Uterus (tissue), 2 donors: Measurements from ENCODE around the gene FABP7.

Experiments
- POLR2A ChIP-seq, 2 donors: fragments of 450-650 bp; IDR thresholded peaks; one replicate each; pipeline ENCODE4 v1.6.1; 2016; ENCODE audit warnings: antibody characterized with exemption in 2 of 2, mild to moderate bottlenecking in 1 of 2, moderate library complexity in 1 of 2
- TF ChIP-seq, protein P1 (sequence below), 4 experiments: fragments of 200-600 bp in 2 of 4; fragments of 450-650 bp in 2 of 4; sonication (generic) in 2 of 4; IDR thresholded peaks; one replicate each; pipeline ENCODE4 v1.5.1; 2016 to 2019; ENCODE audit warnings: antibody characterized with exemption in 4 of 4, mild to moderate bottlenecking in 2 of 4, moderate library complexity in 1 of 4

DNA sequence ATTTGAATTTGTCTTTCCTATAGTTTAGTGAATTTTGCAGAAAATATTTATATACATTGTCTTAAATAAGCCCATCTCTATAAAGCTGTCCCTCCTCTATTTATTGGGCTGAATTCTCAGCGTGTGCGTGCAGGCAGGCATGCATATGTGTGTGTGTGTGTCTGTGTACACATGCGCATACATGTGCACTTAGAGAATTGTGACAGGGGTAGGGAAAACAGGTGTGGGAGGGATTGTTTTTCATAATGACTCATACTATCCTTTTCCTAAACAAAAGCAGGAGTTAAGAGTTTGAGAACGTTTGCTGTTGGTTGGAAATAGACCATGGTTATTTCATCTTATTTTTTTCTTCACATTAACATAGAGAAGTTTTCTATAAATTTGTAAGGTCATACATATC lies 43.4 kb upstream of the FABP7 start:
- TF ChIP-seq, protein P1, sequence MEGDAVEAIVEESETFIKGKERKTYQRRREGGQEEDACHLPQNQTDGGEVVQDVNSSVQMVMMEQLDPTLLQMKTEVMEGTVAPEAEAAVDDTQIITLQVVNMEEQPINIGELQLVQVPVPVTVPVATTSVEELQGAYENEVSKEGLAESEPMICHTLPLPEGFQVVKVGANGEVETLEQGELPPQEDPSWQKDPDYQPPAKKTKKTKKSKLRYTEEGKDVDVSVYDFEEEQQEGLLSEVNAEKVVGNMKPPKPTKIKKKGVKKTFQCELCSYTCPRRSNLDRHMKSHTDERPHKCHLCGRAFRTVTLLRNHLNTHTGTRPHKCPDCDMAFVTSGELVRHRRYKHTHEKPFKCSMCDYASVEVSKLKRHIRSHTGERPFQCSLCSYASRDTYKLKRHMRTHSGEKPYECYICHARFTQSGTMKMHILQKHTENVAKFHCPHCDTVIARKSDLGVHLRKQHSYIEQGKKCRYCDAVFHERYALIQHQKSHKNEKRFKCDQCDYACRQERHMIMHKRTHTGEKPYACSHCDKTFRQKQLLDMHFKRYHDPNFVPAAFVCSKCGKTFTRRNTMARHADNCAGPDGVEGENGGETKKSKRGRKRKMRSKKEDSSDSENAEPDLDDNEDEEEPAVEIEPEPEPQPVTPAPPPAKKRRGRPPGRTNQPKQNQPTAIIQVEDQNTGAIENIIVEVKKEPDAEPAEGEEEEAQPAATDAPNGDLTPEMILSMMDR (IDR thresholded peaks at IDR 0.05) = no peak
- no peak for TF ChIP-seq POLR2A (IDR thresholded peaks at IDR 0.05)
